Brain pericyte (primary cell): ENCODE measurements around the gene LLPH.
A peak's percentile ranks its signal among the peaks of the same experiment; 100 is the strongest.
"Not testable (repeated sequence)": the region's sequence is repeated elsewhere in the genome, so short reads cannot be mapped to it uniquely, and the experiment has no call there.

Source experiments
- DNase-seq: peaks from one replicate; pipeline ENCODE4 v3.0.0-alpha.2; 2012; ENCODE audit warnings: low read depth, low spot score

Gene LLPH

DNA sequence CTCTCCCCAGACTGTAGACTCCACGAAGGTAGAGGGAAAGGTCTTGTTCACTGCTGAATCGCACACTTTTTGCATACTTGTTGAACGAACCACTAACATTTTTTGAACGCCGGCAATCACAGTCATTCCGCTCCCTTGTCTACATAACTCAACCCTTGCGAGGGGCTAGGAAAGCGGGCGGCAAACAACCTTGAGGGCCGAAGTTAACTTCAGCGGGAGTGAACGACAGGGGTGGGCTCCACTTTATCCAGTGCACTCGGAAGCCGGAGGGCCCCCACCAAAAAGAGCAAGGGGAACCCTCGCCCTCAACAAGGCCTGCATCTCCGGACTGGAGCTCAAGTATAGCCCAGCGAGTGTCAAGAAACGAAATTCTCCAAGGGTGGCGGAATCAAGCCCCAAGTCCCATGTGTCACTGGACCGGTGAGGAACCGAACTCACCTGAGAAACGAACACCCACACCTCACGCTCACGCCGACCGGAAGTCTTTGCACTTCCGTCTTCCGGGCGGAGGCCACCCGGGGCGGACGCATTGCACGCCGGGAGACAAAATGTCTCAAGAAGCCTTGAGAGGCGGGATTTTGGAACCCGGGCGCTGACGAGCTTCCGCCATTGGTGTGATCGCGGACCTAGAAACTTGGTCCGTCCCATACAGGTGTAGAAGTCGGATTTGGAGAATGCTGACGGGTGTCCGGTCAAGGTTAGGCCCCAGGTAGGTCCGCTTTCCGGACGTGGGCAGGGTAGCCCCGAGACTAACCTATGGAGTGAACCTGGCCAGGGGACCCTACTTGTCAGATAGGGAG is at the start of gene LLPH:
LLPH (minus strand) TSS at position 484 of the 800 bp plus-strand sequence. CDS start 1,644 bp downstream, outside the sequence.
- DNase-seq = peak; percentile 37

DNA sequence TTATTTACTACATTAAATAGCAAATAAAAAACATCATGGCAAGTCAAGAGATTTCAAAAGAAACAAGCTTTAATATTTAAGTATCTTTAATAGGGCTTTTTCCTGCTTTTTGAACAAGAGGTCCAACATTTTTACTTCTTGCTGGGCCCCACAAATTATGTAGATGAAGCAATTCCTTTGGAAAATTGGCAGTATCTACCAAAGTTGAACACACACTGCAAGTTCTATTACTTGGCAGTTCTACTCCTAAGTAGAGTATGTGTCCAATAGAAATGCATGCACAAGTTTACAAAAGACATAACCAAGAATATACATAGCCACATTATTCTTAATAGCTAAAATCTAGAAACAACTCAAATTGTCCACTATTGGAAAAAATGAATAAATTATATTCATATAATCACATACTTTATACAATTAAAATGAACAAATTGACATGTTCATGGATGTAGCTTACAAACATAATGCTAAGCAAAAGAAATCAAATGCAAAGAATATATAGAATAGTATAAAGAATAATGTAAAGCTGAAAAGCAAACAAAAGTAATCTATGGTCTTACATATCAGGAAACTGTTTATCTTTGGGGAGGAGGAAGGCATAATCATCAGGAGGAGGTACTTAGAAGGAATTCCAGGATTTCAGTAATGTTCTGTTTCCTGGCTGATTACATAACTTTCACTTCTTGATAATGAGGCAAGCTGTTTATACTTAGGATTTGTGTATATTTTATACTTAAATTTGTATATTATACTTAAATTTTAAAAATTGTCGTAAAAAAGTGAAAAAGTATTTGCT is 45.8 kb upstream of the LLPH start:
- DNase-seq = no peak

DNA sequence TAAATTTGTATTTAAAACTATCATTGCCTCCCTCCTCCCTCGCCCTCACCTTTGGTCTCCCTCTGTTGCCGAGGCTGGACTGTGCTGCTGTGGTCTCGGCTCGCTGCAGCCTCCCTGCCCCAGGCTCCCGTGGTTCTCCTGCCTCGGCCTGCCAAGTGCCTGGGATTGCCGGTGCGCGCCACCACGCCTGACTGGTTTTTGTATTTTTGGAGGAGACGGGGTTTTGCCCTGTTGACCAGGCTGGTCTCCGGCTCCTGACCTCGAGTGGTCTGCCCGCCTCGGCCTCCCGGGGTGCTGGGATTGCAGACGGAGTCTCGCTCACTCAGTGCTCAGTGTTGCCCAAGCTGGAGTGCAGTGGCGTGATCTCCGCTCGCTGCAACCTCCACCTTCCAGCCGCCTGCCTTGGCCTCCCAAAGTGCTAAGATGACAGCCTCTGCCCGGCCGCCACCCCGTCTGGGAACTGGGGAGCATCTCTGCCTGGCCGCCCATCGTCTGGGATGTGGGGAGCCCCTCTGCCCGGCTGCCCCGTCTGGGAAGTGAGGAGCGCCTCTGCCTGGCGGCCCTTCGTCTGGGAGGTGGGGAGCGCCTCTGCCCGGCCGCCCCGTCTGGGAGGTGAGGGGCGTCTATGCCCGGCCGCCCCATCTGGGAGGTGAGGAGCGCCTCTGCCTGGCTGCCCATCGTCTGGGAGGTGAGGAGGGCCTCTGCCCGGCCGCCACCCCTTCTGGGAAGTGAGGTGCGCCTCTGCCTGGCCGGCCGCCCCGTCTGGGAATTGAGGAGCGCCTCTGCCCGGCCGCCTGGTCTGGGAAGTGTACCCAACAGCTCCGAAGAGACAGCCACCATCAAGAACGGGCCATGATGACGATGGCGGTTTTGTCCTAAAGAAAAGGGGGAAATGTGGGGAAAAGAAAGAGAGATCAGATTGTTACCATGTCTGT is 44.1 kb upstream of the LLPH start:
- not testable (repeated sequence) for DNase-seq

DNA sequence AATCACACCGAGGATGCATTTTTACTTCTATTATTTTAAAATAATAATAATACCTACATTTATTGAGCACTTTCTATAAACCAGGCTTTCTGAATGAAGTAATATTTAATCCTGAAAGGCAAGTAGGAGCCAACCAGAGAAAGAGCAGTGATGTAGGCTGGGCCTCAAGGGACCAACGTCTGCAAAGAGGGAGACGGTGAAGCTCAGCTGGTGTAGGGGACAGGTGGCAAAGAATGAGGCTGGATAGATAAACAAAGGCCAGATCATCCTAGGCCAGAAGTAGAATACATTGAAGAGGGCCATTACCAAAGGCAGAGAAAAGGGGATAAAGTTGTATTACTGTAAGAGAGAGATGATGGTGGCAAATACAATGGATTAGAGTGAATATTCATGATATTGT is 40.1 kb upstream of the LLPH start:
- no peak for DNase-seq

DNA sequence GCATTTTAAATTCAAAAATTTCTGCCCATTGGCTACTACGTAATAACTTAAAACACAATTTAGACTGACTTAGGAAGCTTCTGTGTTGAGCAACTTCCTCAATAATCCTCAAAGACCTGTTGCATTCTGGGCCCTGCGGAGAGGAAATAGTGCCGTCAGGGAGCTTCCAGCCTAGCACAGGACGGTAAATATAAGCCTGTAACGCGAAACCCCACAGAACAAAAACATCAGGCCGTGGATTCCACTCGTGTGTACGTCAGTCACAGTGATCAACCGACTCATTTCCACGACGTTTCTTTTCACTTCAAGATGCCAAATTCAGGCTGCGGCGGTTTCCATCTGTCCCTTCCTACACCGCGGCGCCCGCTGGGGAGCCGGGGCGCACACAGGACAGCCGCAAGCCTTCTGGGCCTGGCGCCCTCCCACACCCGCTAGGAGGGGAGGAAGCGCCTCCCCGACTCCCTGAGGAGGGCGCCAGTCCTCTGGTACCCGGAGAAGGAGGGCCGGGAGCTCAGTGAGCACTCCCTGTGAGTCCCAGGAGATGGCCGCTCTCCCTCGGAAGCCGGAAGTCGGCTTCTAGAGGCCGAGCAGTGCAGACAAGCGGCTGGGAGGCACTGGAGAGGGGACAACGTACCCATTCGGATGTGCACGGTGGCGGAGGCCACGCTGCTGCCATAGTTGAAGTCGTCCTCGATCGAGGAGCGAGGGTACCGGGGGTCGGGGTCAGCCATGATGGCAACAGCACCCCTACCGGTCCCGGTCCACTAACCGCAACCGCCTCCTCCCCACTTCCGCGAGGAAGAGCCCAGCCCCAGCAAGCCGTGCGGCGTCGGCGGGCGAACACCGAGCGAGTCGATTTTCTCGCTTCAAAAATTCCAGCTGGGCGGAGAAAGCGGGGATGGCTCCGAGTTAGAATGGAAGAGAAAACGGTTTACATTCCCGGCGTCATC is 38.9 kb upstream of the LLPH start, which contains the start of gene TMBIM4:
TMBIM4 (minus strand) TSS at position 776 of the 950 bp plus-strand sequence; CDS start at position 731, 45 bp downstream.
- DNase-seq = peak; percentile 80

DNA sequence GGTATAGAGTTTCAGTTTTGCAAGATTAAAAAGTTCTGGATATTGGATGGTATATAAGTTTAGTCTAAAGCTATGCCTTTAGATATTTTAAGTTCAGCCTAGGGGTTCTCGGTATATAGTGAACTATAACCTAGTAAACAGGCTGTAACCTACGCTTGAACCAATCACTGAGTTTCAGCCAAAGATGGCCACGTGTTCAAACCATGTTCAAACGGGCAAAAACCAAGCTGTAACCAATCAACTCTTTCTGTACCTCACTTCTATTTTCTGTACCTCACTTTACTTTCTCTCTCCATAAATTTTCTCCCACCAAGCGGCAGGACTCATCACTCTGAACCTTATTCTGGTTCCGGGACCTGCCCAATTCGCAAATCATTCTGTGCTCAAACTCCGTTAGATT is 37.9 kb upstream of the LLPH start:
- no peak for DNase-seq

DNA sequence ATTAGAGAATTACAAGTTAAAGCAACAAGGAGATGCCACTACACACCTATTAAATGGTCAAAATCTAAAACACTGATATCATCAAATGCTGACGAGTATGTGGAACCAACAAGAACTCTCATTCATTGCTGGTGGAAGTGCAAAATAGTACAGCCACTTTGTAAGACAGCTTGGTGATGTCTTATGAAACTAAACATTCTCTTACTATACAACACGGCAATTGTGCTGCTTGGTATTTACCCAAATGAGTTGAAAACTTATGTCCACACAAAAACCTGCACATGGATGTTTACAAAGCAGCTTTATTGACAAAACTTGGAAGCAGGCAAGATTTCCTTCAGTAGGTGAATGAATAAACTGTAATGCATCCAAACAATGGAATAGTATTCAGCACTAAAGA is 36.0 kb upstream of the LLPH start:
- DNase-seq = no peak

DNA sequence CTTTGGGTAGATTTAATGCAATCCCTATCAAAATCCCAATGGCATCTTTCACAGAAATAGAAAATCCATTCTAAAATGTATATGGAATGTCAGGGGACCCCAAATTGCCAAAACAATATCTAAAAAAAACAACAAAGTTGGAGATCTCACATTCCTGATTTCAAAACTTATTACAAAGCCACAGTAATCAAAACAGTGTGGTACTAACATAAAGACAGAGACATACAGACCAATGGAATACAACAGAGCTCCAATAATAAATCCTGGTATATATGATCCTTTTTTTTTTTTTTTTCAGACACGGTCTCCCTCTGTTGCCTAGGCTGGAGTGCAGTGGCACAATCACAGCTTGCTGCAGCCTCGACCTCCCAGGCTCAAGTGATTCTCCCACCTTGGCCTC is 34.6 kb upstream of the LLPH start:
- no peak for DNase-seq

DNA sequence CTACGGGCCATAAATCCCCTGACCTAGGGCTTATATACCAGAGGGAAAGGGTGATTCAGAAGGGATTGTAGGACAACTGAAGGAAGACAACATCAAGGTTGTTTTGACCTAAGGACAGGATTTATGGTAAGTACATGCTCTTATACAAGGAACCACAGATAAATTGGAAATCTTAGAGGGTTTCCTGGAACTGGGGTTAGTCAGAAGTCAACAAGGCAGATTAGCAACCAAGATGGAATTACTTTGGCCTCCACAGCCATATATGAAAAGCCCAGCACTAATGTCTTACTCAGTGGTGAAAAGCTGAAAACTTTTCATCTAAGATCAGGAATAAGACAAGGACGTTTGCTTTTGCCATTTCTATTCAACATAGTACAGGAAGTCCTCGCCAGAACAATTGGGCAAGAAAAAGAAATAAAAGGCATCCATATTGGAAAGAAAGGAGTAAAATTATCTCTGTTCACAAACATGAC is 33.8 kb upstream of the LLPH start:
- no peak for DNase-seq

DNA sequence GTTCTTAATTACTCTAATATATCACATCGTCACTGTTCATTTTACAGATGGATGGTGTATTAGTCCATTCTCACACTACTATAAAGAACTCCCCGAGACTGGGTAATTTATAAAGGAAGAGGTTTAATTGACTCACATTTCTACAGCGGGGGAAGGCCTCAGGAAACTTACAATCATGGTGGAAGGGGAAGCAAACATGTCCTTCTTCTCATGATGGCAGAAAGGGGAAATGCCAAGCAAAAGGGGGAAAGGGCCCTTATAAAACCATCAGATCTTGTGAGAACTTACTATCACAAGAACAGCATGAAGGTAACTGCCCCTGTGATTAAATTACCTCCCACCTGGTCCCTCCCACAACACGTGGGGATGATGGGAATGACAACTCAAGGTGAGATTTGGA is 32.7 kb upstream of the LLPH start:
- DNase-seq = no peak

DNA sequence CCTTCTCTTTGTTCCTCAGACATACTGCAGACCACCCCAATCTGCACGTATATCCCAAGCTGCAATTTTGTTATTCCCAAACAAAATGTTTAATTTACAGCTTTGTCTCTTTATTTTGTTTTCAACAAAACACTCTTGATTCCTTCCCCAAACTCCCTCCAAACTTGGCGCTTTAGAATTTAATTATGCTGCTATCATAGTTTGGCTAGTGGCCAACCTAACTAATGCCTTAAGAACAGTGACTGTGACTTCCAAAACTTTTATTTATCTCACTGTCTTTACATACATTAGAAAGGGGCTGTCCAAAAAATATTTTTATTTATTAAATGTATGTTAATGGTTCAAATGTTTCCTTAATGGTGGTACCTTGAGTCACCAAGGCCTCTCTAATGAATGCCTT is 32.2 kb upstream of the LLPH start:
- no peak for DNase-seq

DNA sequence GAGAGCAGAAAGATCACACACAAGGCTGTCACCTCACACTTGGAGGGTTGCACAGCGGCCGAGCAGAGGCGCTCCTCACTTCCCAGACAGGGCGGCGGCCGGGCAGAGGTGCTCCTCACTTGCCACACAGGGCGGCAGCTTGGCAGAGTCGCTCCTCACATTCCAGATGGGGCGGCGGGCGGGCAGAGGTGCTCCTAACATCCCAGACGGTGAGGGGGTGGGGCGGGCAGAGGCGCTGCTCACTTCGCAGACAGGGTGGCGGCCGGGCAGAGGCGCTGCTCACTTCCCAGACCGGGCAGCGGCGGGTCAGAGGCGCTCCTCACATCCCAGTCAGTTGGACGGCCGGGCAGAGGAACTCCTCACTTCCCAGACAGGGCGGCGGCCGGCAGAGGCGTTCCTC is 30.2 kb upstream of the LLPH start:
- DNase-seq = no peak

DNA sequence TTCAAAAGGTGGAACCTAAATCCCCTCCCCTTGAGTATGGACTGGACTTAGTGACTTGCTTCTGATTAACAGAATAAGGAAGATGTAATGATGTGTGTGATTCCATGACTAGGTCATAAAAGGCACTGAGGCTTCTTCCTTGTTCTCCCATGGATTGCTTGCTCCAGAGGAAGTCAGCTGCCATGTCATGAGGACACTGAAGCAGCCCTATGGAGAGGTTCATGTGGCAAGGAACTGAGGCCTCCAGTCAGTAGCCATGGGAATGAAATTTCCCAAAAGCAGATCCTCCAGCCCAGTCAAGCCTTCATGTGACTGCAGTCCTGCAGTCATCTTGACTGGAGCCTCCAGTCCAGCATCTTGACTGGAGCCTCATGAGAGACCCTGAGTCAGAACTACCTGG is 28.6 kb upstream of the LLPH start:
- no peak for DNase-seq

DNA sequence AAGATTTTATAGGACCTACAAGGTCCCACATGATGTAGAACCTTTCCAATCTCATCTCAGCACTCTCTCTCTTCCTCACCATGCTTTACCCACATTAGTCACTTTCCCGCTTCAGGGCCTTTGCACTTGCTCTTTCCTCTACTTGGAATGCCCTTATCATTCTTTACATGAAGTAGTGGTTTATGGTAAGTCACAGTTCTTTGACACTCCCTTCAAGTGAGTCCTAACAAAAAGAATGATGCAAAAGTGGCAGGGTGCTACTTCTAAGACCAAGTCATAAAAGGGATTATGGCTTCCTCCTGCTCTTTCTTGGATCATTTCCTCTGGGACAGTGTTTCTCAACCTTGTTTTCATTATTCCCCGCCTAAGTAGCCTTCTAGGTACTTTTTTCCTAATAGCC is 26.1 kb upstream of the LLPH start:
- DNase-seq = no peak

DNA sequence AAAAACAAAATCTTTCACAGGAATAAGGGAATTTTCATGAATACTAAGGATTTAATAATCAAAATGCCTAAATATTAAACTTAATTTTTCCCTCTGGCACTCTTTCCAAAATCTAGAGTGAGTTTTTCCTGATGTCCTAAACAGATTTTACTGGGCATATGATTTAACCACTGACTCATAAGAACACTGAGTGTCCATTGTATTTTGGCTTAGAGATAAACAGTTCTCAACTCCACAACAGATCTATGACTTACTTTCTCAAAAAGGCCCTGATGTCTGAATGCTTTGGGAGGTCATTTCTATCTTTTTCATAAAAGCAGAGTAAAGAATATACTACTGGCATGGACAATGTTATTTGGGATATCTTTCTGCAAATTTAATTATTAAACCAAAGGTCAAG is 24.2 kb upstream of the LLPH start:
- DNase-seq = no peak

DNA sequence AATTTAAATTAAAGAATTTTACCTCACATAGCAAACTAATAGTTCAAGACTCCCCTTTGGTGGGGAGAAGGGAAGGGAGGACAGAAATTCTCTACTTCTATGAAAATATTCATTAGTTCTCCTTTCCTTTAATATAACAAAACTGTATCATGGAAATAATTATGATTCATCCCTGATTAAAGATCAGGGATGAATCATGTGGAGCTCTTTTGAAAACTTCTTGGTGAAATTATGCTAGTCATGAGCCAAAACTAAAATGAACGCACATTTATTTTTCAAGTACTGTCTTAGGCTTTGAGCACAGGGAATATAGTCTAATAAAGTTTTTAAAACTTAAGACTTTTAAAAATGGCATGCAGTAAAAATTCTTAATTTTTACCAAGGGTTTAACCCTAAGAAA is 22.2 kb upstream of the LLPH start:
- no peak for DNase-seq

DNA sequence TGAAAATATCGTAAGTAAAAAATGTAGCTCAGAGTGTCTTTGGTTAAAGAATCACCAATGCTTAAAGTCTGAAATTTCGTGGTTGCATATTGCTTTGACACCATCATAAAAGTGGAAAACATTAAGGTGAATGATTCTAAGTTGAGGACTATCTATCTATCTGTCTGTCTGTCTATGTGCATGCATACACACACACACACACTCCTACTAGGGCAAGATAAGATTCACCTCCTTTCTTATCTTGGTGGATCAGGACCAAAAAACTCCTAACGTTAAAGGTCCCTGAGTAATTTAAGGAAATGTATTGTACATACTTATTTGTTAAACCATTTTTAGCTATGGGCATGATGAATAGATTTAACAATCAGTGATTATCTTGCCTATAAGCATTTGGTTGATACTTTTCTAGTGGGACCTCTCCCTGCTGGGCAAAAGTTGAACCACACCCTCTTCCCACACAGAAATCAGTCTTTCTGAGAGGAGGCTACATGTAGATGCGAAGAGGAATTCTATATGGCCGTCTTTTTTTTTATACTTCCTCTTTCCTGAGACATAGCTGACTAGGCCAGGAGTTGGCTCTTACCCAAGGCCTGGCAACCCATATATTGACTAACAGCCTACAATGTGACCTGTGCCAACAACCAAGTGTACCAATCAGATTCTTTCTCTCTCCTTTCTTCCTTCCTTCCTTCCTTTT is 19.3 kb upstream of the LLPH start:
- no peak for DNase-seq

DNA sequence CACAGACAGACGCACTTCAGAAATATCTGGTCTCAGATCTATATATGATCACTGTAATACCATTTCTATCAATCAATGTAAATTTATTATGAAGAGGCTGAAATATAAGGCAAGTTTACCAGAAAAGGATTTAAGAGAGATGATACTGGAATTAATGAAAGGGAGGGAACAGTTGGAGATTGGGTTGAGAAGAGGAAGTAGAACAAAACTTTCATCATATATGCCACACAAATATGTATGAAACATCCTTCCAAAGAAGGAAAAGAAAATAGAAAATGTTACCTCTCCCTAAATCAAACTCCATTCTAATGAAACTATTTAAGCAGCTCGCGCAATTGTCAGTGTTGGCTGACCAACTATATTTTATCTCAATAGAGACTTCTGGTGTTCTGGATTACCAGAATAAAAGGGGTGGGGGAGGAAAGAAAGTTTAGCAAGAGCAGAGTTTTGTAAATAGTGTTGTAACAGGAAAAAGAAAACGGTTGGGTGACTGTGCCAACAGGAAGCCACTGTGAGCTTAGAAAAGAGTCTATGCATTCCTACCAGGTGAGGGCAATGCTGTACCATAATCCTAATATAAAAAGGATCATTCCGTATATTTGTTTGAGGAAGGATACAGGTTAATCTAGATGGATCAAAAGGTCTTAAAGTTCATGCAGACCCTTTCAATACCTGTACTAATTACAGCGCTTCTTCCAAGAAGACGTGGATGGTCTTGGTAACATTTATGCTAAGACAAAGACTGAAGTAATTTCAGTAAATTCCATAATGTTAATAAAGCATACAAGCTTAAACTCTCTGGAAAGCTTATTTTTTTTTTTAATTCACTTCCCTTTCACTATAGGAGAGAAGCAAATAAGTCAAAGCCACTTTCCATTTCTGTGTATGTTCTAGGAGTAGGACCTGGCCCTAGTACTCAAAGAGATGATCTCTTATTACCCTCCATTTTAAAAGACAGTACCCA is 14.5 kb upstream of the LLPH start:
- DNase-seq = no peak

DNA sequence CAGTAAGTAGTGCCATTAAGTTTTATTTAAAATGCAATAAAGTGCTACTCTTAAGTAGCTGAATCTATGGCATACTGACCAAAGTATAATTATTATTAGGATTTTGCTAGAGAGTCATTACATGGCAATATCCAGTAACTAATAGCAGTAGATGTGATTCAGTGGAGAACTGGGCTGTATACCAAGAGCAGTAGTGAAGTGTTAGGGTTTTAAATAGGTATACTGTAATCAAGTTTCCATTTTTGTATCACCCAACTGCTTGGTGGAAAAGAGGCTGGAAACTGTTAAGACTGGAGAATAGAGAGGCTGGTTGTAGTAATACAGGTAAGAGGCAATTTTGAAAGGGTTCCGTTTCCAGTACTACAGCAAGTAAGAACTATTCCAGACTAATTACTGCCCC is 13.3 kb upstream of the LLPH start:
- no peak for DNase-seq
